HG02943 (cell line): Measurements from ENCODE around the gene ARSB.

Experiments
- ATAC-seq: cut with Tn5 transposase; IDR thresholded peaks from one replicate; pipeline ENCODE4 v1.9.1; 2021; ENCODE audit warnings: mild to moderate bottlenecking, low read depth, moderate library complexity; ENCODE audit not compliant: unreplicated experiment

ARSB gene

DNA sequence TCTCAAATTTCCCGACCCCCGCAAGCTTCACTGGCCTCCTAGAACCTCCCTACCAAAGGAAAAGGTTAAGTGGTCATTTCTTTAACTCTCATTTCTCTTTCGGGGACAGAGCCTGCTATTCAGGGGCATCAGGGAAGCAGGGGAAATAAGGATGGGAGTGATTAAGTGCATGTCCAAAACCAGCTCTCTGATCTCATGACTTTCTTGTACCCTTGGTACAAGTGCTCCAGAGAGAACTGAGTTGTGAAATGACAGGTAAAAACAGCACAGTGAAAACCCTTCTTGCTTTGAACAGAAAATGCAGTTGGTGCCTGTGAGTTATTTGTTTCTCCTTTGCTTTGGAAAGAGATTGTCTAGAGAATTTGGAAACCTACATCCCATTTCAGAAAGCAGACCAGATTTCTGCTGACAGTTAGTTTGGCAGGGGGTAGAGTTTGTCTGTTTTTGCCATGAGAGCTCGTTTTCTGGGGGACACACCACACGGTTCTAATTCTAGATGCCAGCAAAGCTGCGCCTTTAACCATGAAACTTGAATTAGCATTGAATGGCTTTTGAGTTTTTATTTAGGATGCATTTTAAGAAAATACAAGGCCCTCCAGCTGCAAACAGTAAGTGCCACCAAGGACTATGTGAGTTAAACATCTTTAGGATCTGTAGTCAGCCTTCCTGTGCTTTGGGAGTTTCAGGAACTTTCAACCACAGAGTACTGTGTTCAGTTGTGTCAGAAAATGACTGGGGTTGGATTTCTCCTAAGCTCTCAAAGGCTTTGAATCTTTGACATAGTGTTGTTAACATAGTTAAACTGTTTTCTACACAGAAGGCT lies 174.8 kb downstream of the ARSB start:
- no peak for ATAC-seq

DNA sequence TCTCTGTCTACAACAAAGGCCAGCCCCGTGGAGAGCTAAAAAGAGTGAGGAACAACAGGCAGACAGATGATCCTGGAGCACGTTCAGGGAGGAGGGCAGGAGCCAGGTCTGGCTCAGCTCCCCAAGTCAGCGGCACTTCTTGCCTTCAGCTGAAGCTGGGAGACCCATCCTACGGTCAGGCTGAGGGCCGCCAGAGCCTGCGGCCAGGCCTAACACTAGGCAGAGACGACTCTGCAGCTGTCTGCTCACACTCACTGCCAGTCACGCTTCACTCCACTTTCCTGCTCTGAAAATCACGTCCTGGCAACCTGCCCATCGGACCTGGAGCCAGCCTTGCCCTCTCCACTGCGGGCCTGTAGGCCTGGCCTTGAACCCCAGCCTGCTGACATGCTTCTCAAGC lies 175.7 kb downstream of the ARSB start:
- ATAC-seq: no peak

DNA sequence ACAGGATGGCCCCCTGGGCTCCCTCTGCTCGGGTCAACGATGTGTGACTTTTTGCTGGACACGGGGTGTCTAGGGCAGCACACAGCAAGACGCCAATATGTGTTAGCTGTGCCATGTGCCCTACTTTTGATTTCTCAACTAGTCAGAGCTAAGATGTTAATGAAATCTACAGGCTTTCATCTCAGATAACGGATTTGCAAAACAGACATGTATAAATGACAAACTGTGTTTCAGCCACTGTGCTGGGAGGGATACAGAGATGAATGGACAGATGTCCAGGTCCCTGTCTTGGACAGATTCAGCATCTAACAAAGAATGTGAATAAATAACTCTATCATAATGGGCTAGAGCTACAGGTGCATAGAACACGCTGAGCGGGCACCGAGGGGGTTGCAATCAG lies 176.3 kb downstream of the ARSB start:
- ATAC-seq: no peak

DNA sequence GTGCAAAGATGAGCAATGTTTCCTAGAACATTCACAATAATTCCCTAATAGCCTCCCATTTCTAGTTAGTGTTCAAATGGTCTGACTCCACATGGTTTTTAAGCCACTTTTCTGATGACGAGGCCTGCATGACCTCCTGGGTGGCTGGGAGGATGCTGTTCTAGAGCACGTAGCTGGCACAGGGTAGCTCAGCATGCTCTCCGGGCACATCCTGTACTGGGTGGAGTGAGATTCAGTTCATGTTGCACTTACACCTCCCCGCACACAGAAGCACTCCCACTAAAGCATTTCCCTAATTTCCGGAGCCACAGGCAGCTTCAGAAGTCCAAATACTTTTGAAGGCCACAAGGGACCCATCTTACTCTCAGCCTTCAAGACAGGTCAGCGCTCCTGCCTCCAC lies 176.7 kb downstream of the ARSB start:
- no peak for ATAC-seq

DNA sequence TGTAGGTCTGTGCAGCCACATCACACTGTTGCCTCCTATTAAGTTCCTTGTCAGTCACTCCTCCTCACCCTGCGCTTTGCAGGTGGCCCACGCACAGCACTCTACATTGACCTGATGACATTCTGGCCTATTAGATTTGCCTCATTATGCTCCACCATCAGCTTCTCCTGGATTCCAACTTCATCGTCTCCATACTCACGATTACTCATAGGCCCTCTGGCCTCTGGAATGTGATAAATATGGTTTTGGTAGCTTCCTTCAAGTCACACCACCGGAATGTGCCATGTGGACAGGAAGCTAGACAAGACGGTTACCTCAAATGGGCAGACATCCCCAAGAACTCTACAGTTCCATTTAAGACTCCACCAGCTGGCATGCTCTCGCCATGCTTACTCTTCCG lies 178.6 kb downstream of the ARSB start:
- no peak for ATAC-seq

DNA sequence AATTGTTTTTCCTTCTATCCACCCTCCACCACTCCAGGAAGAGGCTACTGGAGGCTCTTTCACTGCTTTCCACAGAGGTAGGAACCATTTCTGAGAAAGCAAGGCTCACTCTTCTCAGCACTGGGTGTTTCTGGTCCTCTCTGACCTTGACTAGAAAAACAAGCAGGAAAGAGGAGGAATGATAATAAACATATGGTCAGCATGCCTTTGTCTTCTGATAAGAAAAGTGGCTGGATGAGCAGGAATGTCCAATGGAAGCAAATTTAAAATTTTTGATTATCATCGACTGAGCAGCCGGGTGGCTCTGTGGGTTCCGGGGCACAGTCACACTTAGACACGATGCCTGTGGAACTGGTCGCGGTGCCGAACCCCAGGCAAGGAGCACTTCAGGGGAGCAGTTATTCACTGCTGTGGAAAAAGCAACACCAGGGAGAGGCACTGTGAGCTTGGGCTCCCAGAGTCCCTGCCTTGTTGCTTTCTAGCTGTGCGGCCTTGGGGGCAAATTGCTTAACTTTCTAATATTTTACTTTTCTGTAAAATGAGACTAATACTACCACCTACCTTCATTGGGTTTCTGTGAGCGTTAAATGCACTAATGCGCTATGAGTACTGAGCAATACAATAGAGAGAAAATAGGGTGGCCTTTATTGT lies 179.5 kb downstream of the ARSB start:
- no peak for ATAC-seq

DNA sequence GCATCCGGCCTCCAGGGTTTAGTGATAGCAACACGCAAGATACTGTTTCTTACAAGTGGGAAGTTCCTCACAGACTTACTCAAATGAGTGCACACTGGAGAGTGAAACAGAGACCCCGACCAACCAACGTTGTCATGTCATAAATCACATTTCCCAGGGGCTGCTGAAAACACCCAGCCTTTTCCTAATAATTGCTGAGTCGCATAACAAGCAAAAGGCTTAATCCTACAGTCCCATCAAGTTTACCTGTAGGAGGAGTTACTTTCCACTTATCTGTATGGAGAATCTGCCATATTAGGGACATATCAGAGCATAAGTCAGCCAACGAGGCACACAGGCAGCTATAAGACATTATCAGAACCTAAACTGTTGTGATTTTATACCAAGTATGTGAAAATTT lies 180.1 kb downstream of the ARSB start:
- ATAC-seq: no peak

DNA sequence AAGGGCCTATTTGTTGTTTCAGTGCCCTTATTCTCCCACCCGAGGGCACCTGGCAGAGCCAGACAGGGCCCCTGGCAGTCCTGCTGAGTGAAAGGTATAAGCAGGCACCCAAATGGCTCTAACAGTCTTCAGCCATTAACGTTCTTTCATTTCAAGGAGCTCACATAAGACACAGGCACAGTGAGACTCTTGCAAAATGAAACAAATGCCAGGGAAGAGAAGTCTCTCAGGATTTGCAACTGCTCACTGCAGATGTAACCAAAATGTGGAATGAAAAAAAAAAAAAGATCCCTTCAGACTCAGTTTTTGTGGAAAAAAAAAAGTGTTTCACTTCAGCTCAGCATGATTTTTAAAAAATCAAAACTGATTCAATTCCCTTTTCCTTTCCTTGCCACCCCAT lies 181.2 kb downstream of the ARSB start:
- ATAC-seq: no peak

DNA sequence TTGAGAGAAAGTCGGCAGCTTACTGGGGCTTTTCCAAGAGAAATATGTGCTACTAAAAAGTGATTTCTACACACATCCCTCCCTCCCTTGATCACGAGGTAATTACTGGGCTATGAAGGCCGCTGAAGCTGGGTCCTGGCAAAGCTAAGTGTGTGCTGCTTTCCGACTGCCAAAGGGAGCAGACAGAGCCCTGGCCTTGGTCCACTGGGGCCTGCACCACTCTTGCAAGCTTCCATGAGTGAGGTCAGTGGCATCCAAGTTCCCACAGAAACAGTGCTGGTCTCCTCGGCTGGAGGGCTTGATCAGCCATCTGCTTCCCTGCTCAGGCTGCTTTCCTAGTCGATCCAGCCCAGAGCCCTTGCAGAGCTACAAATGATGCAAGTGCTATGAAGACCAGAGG lies 181.8 kb downstream of the ARSB start:
- no peak for ATAC-seq

DNA sequence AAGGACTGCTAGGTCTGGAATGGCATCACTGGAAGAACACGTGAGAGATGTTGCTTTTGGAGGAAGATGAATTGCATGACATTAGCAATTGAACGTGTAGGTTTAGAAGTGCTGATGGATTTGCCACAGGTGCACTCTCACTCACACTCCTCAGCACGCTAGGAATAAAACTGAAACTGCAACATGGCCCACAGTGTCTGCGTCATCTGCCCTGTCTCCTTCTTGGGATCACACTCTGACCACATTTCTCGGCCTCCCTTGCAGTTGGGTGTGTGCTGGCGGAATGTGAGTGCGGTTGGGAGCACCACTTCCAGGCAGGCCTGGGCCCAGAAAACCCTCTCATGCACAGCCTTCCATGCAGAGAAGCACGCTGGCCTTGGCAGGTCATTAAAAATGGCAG lies 183.7 kb downstream of the ARSB start:
- no peak for ATAC-seq

DNA sequence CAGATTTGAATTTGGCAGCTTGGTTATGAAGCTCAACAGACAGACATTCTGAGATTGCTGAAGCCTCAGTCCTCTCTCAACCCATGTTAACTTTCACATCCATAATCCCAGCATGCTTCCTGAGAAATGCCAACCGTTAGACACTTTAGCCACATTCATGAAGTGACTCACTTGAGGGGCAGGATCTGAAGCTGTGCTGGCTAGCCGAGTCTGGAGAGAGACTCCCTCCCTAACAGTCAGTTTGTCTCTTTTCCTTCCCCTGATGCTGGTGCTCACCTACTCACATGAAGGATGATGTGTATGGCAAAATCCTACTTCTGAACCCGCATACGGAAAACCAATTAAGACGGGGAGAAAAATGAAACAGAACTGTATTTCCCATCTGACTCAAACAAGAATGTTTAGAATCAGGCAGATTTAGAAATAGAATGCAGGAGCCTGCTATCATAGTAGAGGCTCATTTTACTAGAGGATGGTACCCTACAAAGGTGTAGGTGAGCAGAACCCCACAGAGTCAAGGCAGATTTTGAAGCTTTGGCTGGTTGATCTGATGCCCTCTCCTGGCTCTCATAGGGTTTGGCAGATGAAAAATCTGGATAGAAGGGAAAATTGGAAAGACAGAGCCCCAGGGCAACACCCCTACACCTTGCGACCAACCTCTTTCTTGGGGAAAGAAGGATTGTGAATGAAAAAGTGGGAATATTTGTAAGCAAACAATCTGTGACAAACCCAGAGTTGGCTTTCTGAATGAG lies 185.7 kb downstream of the ARSB start:
- ATAC-seq: no peak

DNA sequence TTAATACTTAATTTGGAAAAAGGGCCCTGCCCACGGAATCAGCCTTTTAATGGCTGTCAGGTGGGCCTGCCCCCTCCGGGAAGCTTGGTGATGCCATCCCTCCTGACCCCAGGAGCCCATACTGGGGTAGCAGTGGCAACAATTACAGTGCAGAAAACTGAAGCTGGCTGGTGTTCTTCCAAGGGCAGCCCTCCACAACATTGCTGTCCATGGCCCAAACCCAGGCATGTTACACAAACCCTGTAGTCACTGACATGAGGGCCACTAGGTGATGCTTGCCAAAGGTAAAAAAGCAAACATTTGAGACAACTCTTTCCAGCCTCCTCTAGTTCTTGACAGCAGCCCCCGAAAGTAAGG lies 186.5 kb downstream of the ARSB start:
- ATAC-seq: no peak

DNA sequence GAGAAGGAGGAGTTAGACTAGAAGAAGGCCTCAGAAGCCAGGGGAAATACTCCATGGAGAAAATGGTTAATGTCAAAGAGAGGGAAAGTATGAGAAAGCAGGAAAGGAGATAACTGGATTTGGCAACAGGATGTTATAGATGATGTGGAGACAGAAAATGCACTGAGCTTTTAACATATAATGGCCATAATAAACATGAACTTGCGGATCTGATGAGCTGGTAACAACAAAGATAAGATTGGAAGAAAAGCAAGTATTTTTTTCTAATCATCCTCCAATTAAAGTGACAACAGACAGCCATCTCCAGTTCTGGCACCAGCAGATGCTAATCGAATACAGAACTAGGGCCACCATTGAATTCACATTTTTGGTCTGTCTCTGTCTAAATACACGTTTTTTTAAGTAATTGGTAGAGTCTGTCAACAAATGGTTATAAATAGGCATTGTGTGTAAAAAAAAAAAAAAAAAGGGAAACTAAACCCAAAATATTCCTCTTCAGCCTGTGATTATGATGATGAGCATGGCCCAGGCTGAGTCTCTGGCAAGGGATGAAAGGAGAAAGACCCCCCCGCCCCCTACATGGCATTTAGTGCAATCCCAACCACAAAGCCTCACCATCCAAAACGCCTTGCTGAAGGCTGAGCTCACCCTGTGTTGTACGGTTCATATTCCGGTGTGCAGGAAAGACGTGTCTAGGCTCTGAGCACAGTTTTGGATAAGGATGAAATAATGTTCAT lies 187.0 kb downstream of the ARSB start:
- no peak for ATAC-seq

DNA sequence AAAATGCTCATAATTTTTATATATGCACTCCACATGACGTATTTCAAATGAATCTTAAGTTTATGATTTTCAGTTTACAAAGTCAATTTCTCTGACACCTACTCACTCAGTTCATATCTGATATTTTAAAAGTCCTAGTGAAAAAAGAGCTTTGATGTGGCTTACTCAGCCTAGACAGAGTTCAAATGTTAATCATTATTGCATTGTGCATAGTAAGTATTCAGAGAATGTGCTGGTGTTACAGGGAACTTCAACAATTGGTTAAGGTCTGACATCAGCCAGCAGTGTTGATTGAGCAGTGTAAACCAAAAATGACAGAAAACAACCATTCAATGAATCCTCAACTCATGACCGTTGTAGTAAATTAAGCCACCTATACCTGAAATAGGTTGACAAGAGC lies 189.4 kb downstream of the ARSB start:
- ATAC-seq: no peak

DNA sequence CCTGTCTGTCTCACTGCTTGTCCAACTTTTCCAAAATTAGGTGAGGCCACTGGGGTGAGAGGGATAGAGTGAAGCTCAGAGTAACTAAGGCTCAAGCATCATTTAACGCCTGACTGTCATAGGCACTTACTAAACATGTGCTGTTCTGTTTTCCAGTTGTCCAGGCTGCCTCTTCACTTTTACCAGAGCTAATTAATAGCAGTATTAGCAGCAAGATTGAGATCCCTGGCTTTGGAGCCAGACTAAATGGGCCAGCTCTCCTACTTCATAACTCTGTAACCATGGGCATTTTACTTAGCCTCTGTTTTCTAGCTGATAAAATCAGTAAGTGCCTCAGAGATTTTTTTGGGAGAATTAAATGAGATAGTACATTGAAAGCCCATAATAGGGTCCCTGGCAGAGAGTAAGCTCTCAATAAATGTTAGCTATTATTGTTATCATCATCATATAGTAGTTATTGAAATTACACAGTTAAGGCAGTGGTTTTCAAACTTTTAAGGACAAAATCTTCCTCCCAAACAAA lies 190.4 kb downstream of the ARSB start:
- no peak for ATAC-seq

DNA sequence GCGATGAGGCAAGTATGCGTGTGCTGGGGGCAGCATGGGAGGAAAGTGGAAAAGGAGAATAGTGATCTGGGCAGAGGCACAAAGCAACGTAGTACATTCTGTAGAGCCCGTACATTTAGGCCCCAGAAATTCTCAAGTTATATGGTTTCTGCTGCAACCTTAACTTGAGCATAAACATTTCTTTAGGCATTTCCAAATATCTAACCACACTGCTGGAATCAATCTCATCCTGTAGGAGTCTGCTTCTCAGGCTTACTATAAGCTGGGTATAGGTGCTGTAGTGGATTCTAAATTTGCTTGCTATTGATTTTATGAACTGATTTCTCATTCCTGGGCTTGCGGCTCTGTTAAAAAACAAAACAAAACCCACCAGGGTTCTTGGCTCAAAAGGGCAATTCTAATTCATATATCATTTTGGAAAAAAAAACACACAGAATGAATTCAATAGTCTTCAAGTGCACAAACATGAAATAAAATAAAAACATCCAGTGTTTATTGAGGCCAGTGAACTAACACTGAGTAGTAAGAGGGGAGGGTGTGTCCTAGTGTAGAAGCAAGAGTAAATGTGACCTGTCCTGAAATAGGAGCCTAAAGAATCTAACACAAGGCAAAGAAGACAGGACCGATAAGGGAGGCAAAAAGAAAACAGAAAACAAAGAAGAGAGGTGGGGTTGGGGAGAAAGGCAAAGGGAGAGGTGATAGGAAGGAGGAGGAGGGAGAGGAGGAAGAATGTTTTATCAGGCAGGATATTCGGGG lies 191.0 kb downstream of the ARSB start:
- ATAC-seq: no peak

DNA sequence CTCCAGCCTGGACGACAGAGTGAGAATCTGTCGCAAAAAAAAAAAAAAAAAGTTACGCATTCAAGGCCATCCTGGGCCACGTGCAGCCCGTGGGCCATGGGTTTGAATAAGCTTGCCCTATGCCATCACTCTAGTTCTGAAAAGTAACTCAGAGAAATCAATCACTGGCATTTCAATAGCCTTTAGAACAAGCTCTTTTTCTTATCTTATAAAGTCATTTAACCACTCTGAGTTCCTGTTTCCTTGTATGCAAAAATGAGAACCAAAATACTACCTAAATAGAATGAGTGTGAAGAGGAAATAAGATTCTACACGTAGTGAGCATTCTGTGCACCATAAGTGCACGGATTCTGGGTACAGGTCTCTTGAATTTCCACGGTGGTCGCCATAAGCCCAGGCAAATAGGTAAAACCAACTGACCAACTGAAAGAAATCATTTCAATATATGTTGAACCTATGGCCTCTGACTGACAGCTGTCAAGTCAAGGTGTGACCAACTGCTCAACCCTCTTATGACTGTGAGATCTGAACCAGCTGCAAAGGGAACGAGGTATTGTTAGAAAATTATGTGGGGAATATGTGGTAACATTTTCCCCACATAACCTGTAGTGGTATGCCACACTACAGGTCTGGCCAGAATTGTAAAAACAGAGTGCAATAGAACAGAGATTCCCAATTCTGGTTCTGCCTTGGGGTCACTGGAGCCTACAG lies 192.6 kb downstream of the ARSB start:
- no peak for ATAC-seq

DNA sequence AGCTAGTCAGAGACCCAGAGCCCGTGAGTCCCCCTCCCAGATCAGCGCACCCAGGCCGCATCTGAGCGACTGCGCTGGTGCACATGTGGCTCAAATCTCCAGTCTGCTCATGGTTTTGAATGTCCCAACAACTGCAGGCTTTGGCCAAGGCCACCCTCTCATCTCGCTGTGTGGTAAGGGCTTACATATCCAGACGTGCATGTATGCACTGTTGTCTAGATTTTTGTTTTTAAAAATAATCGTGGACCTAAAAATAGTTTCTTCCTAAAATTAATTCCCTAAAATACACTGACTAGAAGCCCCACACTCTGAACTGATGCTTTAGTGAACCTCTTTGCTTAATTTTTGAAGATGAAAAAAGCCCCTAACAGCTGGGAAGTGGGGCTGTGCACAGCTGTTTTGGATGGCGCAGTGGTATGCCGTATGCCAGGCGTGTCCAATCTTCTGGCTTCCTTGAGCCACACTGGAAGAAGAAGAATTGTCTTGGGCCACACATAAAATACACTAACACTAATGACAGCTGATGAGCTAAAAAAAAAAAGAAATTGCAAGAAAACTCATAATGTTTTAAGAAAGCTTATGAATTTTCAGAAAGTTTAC lies 193.5 kb downstream of the ARSB start:
- no peak for ATAC-seq

DNA sequence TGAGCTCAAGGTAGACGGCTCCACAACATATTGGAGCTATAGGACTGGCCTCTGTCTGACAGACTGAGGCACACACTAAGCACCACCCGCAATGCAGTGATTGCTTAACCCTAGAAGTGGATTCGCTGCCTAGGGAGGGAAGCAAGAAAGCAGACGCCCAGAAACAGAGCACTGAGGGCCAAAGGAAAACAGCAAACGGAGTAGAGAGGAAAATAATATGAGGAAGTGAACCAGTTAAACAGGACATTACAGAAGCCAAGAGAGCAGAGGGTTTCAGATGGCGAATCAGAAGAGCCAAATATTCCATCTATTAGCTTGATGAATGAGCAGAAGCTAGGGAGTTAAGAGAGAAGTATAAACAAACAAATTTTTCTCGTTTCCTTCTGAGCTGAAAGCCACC lies 197.3 kb downstream of the ARSB start:
- no peak for ATAC-seq
